GM12878 (cell line): Measurements from ENCODE around the gene SEPHS2. TPM values are rescaled to one million over a fixed set of nuclear protein-coding genes. Genes with fewer than 3 reads are reported as not detected.

ENCODE experiments used
- ATAC-seq: fragments of 200-7000 bp; cut with Tn5 transposase; 3 replicates; pipeline ENCODE4 v1.9.1; 2020; ENCODE audit warnings: mild to moderate bottlenecking, moderate library complexity
- BruUV-seq: library from RNA; stranded (reverse); fragments of 400-500 nt; replicated peaks from 2 replicates; lab custom pipeline; 2021; lab: Mats Ljungman, UMichigan
- CTCF ChIA-PET: fragments of 300-600 bp; sonication (Branson Sonifier 250); formaldehyde crosslinking; extraction: SDS; loops from one replicate; lab custom pipeline; 2021; ENCODE audit warnings: inconsistent platforms; lab: Yijun Ruan, JAX
- POLR2A ChIA-PET: fragments of 350-600 bp; formaldehyde crosslinking; extraction: SDS; loops from one replicate; lab custom pipeline; 2021; ENCODE audit warnings: inconsistent platforms; lab: Charles Lee
- RAD21 ChIA-PET: fragments of 300-600 bp; sonication (Branson Sonifier 250); formaldehyde crosslinking; loops from one replicate; lab custom pipeline; 2023; ENCODE audit warnings: antibody characterized with exemption; ENCODE audit not compliant: unreplicated experiment; lab: Charles Lee
- SMC1A ChIA-PET: fragments of 300-600 bp; sonication (Branson Sonifier 250); formaldehyde crosslinking; loops from one replicate; lab custom pipeline; 2023; ENCODE audit not compliant: unreplicated experiment, uncharacterized antibody; lab: Charles Lee
- DNase-seq: peaks from one replicate; pipeline ENCODE4 v3.0.0-alpha.2; 2011; ENCODE audit warnings: low read depth, low spot score
- FAIRE-seq: peaks from 3 replicates; lab custom pipeline; 2011; peaks lifted over from hg19 to GRCh38; lab: Jason Lieb, UNC
- H2AFZ ChIP-seq: 2 replicates; pipeline ENCODE4 v1.6.0; 2011; ENCODE audit warnings: low read depth, low read length, control low read depth; ENCODE audit not compliant: control insufficient read depth
- H3K27ac ChIP-seq: 2 replicates; pipeline ENCODE4 v1.5.1; 2011; ENCODE audit warnings: control low read depth; ENCODE audit not compliant: control insufficient read depth, insufficient read depth
- H3K27me3 ChIP-seq, 2 experiments: replicated peaks in 1 of 2; 2 replicates each; pipeline versions ENCODE4 v1.6.0 to v1.6.1; 2011; ENCODE audit warnings: low read length in 1 of 2; ENCODE audit not compliant: control insufficient read depth in 2 of 2, insufficient read depth in 2 of 2
- H3K36me3 ChIP-seq, 2 experiments: 2 replicates each; pipeline ENCODE4 v1.5.1; 2011; ENCODE audit warnings: low read length in 1 of 2; ENCODE audit not compliant: control insufficient read depth in 2 of 2, insufficient read depth in 2 of 2
- H3K4me1 ChIP-seq: 2 replicates; pipeline ENCODE4 v1.6.1; 2011; ENCODE audit warnings: mild to moderate bottlenecking, low read length, moderate library complexity, mixed read lengths; ENCODE audit not compliant: control insufficient read depth, insufficient read depth
- H3K4me2 ChIP-seq: 2 replicates; pipeline ENCODE4 v1.6.0; 2011; ENCODE audit warnings: control low read depth; ENCODE audit not compliant: control insufficient read depth, insufficient read depth
- H3K4me3 ChIP-seq: fragments of 200-600 bp; sonication (generic); 2 replicates; pipeline ENCODE4 v1.5.1; 2016
- H3K79me2 ChIP-seq: 2 replicates; pipeline ENCODE4 v1.6.0; 2011; ENCODE audit warnings: low read length; ENCODE audit not compliant: control insufficient read depth, insufficient read depth
- H3K9ac ChIP-seq: 2 replicates; pipeline ENCODE4 v1.8.0; 2011; ENCODE audit warnings: low read length, control low read depth, mixed read lengths; ENCODE audit not compliant: control insufficient read depth, insufficient read depth
- H3K9me3 ChIP-seq: replicated peaks from 3 replicates; pipeline ENCODE4 v1.5.1; 2011; ENCODE audit warnings: mild to moderate bottlenecking, low read length; ENCODE audit not compliant: control insufficient read depth, insufficient read depth
- H4K20me1 ChIP-seq: 2 replicates; pipeline ENCODE4 v1.6.0; 2011; ENCODE audit not compliant: control insufficient read depth, insufficient read depth
- CREM ChIP-seq: IDR thresholded peaks from 2 replicates; pipeline ENCODE4 v1.6.1; 2014; ENCODE audit warnings: antibody characterized with exemption, low read depth
- EGR1 ChIP-seq, 2 experiments: IDR thresholded peaks; 1 replicate in 1 of 2; 2 replicates in 1 of 2; pipeline ENCODE4 v1.6.1; 2011 to 2012; ENCODE audit warnings: low read depth in 2 of 2, low read length in 2 of 2, borderline replicate concordance in 1 of 2, mild to moderate bottlenecking in 1 of 2, moderate library complexity in 1 of 2
- GABPA ChIP-seq: IDR thresholded peaks from 2 replicates; pipeline ENCODE4 v1.6.1; 2014; ENCODE audit warnings: antibody characterized with exemption, low read depth, mild to moderate bottlenecking, inconsistent platforms
- IKZF2 ChIP-seq, 2 experiments: fragments of 450-650 bp; IDR thresholded peaks; 2 replicates each; pipeline ENCODE4 v1.6.1; 2017; ENCODE audit warnings: mild to moderate bottlenecking in 2 of 2, moderate library complexity in 2 of 2
- NR2F1 ChIP-seq: fragments of 450-650 bp; conservative IDR thresholded peaks from 2 replicates; pipeline ENCODE4 v1.6.1; 2017; ENCODE audit warnings: mild to moderate bottlenecking
- PAX5 ChIP-seq: IDR thresholded peaks from 2 replicates; pipeline ENCODE4 v1.6.1; 2011; ENCODE audit warnings: low read depth, low read length, borderline replicate concordance
- POLR2A ChIP-seq: IDR thresholded peaks from 2 replicates; pipeline ENCODE4 v1.6.1; 2011; ENCODE audit warnings: low read depth, mild to moderate bottlenecking, low read length
- ZBTB40 ChIP-seq: fragments of 450-650 bp; IDR thresholded peaks from 2 replicates; pipeline ENCODE4 v1.6.1; 2016; ENCODE audit warnings: mild to moderate bottlenecking, moderate library complexity, borderline replicate concordance
- WGBS: methylation state at CpG from one replicate; pipeline ENCODE4 v1.1.6; 2016; ENCODE audit warnings: low lambda C conversion rate; ENCODE audit not compliant: insufficient replicate concordance, insufficient coverage; ENCODE audit errors: missing lambda C conversion rate; 5-methylcytosine and 5-hydroxymethylcytosine counted together
- in situ Hi-C: fragments of 300-500 bp; cut with MboI; formaldehyde crosslinking; loops from 9 replicates; pipeline ENCODE4 v1.14.3; 2018; ENCODE audit warnings: mixed read lengths
- intact Hi-C: fragments of 100-400 bp; cut with micrococcal nuclease; formaldehyde crosslinking; loops from one replicate; pipeline ENCODE4 v1.14.2; 2022; ENCODE audit not compliant: unreplicated experiment
- polyA plus RNA-seq, 11 experiments: library from polyadenylated mRNA; depleted of rRNA in 4 of 11; unstranded in 6 of 11; stranded (reverse) in 5 of 11; fragments of >200 nt; fragmentation: Nextera tagmentation in 4 of 11; fragmentation: Illumina TruSeq in 1 of 11; extraction: Ambion mirVana in 4 of 11; extraction: Trizol in 1 of 11; gene quantifications; 1 replicate in 1 of 11; 2 replicates in 10 of 11; pipeline versions ENCODE4 v1.2.1 to v1.2.3, GENCODE V29; 2011 to 2016; ENCODE audit warnings: inconsistent platforms in 2 of 11, missing spikeins in 2 of 11, low read depth in 1 of 11
- total RNA-seq, 4 experiments: library from RNA; depleted of rRNA in 3 of 4; stranded (reverse); fragments of >200 nt in 3 of 4; fragmentation: Illumina TruSeq in 1 of 4; extraction: Trizol in 1 of 4; gene quantifications; 2 replicates each; pipeline versions ENCODE4 v1.2.1 to v1.2.3, GENCODE V29; 2013 to 2021
- TF ChIP-seq, protein P1 (sequence below): fragments of 450-650 bp; IDR thresholded peaks from 2 replicates; pipeline ENCODE4 v1.6.1; 2016; ENCODE audit warnings: mild to moderate bottlenecking

Gene SEPHS2
- total and polyA plus RNA-seq, 10 of the 15 experiments (the other 5 are each of a cell fraction or from before 2014, with no cell fraction given) = 21.6 to 99.8 (median 72.9) TPM

GRCh38 chr16:30445149-30445407 lies 596 bp downstream of the SEPHS2 start:
- CTCF ChIA-PET = interaction anchor here (1.0 to 8.2 kb wide), 6 partner anchors 12 to 152 kb away, joined by 3 to 60 read pairs (median 12); partner anchors contain the start of genes DCTPP1 and ZNF747
- peak overlapping the region; percentile 70; the same call in 1 of the 2 replicates for H2AFZ ChIP-seq
- POLR2A ChIA-PET = interaction anchor here (0.5 to 5.4 kb wide), 8 partner anchors 12 to 213 kb away, joined by 3 to 31 read pairs (median 4); partner anchors contain the start of genes FBRS, ZNF747 and ZNF764
- in situ Hi-C loops = no loop called here
- H3K27ac ChIP-seq = peak overlapping the region; percentile 85
- SMC1A ChIA-PET = interaction anchor here (0.9 to 19.4 kb wide), 5 partner anchors 9 to 154 kb away, joined by 3 to 431 read pairs (median 4); partner anchors contain the start of genes DCTPP1 and ITGAL
- peak overlapping the region; percentile 86 for H3K4me2 ChIP-seq
- H3K79me2 ChIP-seq = peaks cover 18% of the 10 kb centered on the region
- TF ChIP-seq, protein P1, sequence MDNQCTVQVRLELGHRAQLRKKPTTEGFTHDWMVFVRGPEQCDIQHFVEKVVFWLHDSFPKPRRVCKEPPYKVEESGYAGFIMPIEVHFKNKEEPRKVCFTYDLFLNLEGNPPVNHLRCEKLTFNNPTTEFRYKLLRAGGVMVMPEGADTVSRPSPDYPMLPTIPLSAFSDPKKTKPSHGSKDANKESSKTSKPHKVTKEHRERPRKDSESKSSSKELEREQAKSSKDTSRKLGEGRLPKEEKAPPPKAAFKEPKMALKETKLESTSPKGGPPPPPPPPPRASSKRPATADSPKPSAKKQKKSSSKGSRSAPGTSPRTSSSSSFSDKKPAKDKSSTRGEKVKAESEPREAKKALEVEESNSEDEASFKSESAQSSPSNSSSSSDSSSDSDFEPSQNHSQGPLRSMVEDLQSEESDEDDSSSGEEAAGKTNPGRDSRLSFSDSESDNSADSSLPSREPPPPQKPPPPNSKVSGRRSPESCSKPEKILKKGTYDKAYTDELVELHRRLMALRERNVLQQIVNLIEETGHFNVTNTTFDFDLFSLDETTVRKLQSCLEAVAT = peak; percentile 22; the same call in 1 of the 2 replicates
- TF ChIP-seq ZBTB40 (0 out of 2 replicates have a peak, but pooled peaks have one; percentile 30), CREM (no peak), NR2F1 (0 out of 2 replicates have a peak, but pooled peaks have one; percentile 7), GABPA (no peak), POLR2A (no peak; the same call in 1 of the 2 replicates), PAX5 (no peak), EGR1 (IDR thresholded peaks at IDR 0.05; ENCODE audit: borderline replicate concordance in 1 of 2, low read depth in 2 of 2, low read length in 2 of 2) (no peak), IKZF2 (IDR thresholded peaks at IDR 0.05) (peak in 1 of 2 experiments; percentile 14; a peak in 1 of 4 replicates)
- ATAC-seq (peak; percentile 39), DNase-seq (no peak), FAIRE-seq (no peak)
- H4K20me1 ChIP-seq = no peaks in the 10 kb centered on the region
- intact Hi-C loops = loop anchor here (2.0 to 5.0 kb wide), 2 partner anchors 28 to 92 kb away; partner anchors contain the start of gene ITGAL
- H3K4me1 ChIP-seq = peaks cover 9% of the 10 kb centered on the region
- WGBS = 37% methylated on average over 11 of the region's 11 CpGs
- RAD21 ChIA-PET = interaction anchor here (1.3 to 2.7 kb wide), 5 partner anchors 11 to 91 kb away, joined by 3 to 15 read pairs (median 4); partner anchors contain the start of gene DCTPP1
- H3K36me3 ChIP-seq = peaks cover 0 to 2% of the 10 kb centered on the region in 2 experiments; a peak in 2 of 4 replicates
- no peaks in the 10 kb centered on the region for H3K27me3 ChIP-seq
- H3K4me3 ChIP-seq = peak overlapping the region; percentile 79
- no TSS peak for BruUV-seq
- H3K9ac ChIP-seq = peak overlapping the region; percentile 96
- H3K9me3 ChIP-seq = no peaks in the 10 kb centered on the region
